Stimulated activated CD4-positive, alpha-beta T cell treated with anti-CD3 and anti-CD28 coated beads, Interleukin-1b, Interleukin-23, amount 100 ng/mL, for 24 hours (primary cell): Measurements from ENCODE around the gene CMSS1.

Experiments used
- DNase-seq, 4 experiments: peaks; one replicate each; pipeline ENCODE4 v3.0.0-alpha.2; 2020; ENCODE audit warnings: low read depth in 4 of 4, low spot score in 1 of 4

Gene CMSS1

DNA sequence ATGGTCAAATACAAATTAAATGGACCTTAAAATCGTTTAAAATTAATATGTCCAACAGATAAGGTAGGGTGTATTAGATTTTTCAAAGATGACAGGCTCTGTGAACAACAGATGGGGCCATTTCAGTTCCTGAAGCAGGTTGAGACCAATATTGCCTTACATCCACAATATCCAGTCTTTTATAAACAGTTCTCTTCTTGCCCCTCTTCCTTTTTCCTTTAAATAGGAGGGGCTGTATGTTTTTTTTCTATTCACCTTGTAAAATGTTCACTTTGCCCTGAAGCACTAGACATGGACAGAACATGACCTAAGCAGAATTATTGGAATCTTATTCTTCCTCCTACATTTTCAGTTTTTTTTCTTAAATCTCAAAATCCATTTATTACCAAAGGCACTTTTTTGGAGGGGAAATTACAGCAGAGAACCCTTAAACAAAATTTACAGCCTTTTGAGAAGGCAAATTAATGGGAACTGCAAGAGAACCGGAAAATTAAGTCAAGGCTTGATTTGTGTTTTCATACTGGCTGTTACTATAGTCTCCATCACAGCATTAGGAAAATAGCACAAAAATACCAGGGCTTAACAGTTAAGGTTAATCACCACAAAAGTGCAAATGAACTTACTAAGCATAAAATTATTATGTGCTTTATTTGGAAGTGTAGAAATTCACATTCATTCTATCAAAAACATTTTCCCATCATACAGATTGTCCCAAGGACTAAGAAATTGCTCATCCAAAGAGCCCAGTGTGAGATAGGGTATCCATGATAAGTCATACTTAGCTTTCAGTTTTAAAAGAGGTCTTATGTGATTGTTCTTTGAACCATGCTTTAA is 55.8 kb downstream of the CMSS1 start:
- DNase-seq = no peak

DNA sequence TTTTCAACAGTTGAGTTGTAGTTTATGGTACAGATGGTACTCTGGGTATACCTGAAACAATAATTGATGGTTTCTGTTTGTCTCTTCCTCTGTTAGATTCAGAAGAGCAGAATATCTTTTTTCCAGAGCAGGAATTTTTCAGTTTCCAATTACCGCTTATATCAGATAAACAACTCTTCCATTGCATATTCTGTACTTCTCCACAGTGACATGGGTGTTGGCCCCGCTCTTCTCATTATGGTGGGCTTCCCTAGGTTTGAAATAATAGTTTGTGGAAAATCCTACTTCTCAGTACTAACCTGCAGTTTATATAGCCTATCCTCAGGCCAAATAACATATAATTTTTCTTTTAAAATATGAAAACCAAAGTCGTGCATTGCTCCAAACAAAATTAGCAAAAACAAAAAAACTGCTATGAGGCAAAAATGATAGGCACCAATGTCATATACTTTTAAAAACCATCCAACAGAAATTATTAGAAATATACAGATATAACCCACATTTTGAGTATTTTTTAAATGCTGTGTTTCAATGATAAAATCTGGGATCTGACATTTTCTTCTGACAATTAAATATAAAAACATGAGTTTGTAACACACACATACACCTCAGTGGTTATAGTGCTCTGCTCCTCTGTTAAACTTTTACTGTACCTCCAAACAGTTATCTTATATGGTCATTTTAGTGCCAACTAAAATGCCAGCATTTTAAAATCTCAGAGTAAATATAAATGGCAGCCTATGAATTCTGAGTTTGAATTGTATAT is 56.8 kb downstream of the CMSS1 start:
- DNase-seq = no peak

DNA sequence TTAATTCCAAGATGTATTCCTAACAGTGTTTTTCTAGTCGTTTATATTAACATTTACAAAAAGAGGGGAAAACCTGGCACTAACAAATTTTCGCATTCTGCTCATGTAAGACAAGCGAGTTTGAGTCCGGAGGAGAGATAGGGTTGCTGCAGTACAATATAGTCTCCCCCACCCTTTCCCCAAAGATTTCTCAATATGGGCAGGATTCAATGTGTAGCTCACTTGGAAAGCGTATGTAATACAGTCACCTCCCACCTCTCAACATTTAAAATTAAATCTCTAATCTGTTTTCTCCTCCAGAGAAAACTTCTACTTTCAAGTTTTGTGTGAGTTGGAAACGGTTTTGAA is 57.9 kb downstream of the CMSS1 start:
- no peak for DNase-seq

DNA sequence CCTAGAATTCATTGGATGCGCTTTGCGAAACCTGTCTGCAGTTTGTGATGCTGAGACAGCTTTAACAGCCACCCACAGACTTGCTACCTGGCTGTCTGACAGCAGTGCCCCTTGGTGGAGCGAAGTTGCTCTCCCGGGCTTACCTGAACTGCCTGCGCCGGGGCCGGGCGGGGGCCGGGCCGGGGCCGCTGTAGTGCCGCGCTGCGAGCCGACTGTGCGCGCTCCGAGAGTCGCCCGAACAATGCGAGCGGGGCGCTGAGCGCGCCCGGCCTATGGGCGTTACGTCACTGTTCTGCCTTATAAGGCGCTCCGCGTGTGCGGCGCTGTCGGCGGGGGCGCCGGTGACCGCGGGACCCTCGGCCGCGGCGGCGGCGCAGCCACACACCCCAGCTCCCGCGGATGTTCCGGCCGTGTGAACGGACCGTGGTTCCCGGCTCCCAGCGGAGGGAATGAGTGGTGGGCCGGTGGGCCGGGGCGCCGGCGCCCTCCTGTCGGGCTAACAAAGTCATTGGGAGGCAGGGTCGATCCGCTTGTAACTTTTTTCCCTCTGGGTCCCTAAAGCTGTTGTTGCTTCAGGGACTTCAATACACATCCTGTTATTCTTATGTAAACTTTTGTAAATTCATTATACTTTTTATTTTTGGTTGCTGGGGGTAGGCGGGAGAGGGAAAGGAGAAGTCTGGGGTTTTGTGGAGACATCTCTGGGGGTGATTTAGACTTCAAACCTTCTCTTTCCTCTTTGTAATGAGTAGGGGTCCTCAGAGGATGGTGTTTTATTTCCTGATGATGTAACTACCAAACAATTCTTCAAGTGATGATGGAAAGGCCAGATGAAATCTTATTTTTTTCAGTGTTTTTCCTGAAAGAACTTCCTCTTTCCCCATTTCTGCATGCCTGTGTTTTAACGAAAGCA is 58.5 kb downstream of the CMSS1 start:
- peak; percentile 6 to 50 (median 38) for DNase-seq

DNA sequence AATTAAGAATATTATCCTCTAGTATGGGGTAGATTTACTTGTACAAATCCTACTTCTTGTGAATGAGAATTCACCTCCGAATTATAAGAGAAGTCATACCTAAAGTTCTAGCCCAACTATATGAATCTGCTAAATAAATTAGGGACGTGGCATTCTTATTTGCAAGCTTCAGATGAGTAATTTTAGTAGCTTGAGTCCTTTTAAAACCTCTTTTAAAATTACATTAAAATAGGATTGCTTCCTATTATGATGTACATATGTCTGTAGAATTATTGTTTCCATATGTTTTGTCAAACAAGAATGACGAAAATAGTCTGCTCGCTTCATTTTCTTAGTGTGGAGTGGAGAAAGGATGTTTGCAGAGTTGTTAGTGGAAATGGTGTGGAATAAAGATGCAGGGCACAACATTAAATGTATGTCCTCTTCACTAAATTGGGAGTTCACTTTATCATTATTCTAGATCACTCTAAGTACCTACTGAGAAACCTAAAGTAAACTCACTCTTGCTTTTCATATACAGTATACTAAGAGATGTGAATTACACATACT is 59.4 kb downstream of the CMSS1 start:
- DNase-seq = no peak

DNA sequence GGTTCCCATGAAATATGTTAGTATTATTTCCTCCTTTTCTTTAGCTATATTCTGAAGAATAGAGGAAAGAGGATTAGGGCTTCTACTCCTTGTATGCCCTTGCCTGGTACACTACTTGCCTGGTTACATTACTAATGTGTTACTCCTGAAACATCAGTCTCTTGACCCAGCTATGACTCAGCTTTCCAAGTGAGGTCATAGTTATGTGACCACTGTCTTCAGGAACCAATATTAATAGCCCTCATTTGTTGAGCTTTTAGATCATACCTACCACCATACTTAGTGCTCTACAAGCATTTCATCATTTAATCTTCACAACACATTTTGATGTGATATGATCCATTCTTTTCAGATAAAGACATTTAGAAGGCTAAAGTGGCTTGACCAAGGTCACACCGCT is 60.3 kb downstream of the CMSS1 start:
- no peak for DNase-seq

DNA sequence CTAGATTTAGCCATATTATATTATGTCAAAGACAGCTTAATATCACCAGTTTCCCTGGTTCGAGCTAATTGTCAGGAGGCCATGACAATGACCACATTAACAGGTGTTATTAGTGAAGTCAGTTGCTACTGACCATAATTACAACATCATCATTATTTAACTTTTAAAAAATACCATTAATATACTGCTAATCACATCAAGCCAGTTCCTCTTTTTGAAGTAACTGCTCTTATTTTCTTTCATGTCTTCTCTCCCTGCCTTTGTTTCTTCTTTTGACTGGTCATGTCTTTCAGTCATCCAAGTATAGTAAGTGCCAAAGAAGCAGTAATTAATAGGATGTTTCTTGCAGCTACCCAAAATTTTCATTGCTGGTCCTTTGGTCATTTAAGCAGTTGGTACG is 61.6 kb downstream of the CMSS1 start:
- no peak for DNase-seq

DNA sequence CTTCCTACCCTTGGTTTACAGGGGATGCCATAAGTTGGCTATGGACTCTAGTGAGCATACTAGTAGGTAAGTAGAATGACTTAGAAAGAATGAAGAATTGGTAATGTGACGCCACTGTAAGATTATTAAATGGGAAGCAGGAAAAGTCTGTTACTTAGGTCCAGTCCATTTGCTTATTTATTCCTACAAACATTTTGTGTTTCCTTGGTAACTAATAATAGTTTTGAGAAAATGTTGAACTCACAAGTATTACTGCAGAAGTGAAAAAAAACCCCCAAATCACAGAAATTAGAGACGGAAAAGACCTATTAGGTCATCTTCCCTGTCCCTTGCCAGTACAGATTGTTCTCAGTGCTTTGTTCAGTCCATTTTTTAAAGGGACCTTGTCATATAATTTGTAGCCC is 63.5 kb downstream of the CMSS1 start:
- DNase-seq = no peak

DNA sequence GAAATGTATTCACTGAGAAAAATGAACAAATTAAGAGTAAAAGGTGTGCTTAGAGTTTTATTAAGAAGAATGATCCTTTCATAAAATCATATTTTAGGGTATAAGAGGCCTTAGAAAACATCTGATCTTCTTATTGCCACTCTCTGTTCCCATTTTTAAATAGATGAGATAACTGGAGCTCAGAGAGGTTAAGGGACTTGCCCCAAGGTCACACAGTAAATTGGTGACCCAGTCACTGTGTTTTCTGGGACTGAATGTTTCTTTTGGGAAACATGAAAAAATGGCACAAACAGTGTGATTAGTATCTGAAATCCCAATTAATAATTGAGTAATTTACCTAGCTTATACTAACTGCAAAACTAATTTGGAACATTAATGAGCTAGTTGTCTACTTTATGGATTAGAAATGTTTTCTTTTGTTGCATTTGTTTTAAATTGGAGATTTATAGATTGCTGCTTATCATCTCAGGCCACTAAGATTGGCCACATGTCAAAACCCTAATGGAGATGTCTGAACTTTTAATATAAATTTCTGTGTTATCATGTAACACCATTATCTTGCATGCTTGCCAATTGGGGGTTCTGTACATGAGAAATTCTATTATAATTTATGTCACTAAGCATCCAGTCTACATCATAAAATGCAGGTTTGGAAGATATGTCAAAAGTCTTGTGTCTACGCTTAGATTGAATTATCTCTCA is 64.9 kb downstream of the CMSS1 start:
- no peak for DNase-seq

DNA sequence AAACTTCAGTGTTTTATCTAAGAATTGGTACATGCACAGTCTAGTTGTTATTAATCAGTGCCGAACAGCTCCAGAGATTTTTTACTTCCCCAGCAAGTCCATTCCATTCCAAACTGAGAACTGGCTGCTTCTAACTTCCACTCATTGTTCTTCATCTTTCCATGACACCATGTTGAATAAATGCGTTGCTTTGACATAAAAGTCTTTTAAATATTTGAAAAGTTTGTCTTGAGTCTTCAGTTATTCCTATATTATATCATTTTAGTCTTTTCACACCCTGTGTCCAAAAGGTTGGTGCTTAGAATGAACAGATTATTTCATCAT is 65.4 kb downstream of the CMSS1 start:
- no peak for DNase-seq

DNA sequence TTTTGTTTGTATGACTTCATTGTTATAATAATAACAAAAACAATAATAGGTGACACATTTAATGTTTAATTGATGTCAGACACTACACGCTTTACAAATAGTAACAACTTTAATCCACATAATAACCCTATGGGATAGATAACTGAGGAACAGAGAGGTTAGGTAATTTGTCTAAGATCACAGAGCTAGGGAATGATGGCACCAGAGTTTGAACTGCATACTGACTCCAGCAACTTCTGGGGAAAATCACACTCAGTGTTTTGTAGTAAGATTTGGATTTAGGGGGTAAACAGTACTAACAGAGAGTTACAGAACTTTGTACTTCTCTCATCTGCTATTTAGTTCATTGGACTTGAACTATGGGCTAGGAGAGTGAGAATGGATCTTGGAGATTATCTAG is 66.0 kb downstream of the CMSS1 start:
- DNase-seq = no peak

DNA sequence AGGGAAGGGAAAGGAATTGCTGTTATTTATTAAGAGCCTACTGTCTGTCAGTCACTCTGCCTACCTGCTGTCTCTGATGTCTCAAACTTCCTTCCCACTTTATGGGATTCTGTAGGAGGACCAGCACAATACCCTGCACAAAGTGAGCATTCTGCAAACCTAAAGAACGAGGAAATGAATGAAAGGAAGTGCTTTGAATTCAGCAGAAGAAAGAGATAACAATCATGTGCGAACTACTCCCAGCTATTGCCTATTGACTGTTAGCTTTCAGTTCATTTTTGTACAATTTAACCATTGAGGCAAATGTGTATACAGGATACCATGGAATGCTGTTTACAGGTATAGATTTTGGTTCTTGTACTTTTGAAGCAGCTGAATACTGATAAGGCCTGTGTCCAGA is 66.8 kb downstream of the CMSS1 start:
- DNase-seq = no peak

DNA sequence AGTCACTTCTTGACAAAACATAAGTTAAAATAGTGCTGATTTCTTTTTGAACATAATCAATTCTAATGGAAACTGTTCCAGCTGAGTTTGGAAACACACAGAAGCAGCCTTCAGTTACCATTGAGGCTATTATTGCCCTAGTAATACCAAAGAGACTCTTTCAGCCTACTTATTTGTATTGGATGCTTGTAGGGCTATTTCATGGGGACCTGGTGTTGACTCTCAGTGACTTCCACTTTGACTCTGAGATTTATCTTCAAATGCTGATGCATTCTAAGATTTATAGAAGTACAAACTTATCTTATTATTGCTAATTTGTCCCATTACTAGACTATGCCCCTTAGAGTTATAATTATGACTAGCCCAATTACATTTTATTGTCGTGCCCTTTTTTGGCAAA is 67.4 kb downstream of the CMSS1 start:
- DNase-seq = no peak

DNA sequence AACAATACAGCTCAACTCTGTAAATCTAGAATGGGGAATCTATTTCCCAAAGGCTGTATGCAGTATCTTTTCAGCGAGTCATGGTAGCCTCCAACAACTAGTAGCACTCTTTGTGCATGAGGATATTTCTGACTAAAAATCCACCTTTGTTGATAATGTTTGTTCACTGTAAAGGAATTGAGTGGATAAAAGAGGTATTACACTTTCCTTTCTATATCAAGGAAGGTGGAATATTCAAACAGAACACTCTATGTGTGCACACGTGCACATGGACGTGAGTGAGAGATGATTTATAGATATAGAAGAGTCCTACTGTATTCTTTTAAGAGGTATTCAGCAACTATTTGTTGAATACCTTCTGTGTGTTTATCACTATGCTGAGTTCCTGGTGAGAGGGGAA is 68.2 kb downstream of the CMSS1 start:
- DNase-seq = no peak

DNA sequence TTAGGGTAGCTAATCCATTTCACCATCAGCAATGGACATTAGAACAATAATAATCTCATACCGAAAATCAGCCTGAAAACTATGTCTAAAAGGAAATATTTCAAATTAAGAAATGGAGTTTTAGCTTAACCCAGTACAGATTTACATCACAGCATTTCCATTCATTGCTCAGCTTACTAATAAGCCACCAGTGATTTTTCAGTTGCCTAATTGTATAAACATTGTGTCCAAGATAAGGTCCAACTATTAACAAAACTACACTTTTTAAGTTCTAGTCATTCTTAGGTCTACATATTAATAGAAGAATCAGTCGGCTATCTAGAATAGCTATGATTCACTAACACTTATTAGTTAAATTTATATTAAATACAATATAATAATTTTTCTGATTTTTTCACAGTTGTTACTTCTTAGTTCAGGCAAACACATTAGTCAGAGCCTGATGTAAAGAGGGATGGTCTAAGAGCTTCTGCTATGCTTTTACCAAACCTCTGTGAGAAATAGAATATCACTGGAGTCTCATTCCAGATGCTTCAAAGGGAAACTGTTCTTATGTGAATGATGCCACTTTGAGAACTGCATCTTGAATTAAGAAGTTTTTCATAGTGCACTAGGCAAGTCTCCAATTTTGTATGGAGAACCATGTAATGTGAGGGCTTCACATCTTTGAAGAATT is 74.1 kb downstream of the CMSS1 start:
- DNase-seq = no peak

DNA sequence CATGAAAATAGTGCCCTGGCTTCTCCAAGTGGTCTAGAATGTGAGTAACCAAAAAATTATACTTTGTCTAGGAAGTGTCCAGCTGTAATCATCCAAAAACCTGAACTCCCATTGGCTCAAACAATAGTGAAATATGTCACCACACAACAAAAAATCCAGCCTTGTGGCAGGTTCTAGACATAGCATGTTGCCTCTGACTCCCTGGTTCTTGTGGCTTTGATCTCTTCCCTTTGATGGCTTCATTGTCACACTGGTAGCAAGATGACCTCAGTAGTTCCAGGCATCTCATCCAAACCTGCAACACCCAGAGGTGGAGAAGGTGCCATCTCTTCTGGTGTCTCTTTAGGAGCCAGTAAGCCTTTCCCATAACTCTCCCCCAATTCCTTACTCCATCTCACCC is 74.7 kb downstream of the CMSS1 start:
- DNase-seq = no peak

DNA sequence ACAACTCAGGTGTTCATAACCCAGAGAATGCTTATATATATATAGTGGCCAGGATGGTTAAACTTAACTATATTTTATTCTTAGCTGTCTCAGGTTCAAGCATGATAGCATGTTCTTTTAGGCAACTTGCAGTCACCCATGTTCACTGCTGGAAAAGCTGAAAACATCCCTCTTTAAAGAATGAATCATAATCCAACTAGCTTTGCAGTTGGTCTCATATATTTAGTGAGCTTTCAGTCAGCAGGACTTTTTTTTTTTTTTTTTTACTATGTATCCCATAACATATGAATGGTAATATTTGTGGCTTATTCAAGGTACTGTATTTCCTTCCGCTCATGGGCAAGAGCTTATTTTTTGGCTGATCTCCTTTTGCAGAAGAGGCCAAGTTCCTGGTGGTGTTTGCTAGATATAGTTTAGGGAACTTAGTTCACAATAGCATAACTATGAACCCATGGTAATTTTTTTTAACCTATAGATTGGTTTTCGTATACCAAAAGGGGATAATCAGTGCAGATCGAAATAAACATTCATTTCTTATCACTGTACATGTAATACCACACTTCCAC is 77.6 kb downstream of the CMSS1 start:
- no peak for DNase-seq

DNA sequence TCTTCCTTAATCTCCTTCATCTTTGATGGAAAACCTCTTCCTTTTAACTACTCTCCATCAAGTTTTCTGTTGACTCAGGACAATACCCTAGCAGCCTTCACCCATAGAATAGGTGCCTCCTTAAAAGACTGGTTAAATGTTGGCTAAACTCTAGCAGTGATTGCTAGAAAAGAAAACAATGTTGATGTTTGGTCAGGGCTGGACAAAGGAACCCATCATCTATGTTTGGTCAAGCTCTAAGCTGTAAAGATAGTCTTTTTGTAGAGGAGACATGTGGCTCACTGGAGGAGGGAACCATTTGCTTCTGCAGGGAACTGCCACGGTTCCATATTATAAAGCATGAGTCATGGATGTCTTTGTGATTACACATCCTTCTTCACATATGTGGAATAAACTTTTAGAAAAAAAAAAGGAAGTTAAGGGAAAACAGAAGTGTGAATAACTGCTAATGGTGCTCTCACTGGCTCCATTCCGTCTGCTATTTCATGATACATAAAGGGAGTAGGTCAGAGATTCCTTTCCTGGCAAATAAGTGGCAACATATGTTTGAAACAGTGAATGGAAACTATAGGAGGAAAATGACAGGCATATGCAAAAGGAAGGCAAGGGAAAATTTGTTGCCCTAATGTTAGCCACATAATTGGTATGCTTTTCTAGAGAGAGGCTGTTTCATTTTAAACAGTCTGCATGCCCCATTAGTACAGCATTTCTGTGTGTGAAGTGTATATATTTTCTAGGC is 78.2 kb downstream of the CMSS1 start:
- DNase-seq = no peak

DNA sequence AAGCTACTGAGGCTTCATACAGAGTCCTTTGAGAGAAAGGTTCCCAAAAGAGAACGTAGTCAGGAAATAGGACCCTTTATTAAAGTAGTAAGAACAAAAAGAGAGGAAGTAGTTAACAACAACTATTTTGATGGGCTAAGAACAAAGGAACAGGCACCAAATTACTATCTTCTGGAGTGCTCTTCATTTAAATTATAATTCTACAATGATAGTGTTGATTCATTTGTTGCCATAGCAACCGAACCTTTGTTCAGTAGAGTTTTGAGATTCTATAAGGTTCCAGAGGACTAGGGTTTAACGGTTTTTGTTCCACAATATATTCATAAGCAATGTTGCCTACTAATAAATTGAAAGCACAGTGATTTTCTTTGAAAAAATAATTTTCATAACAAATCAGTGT is 78.8 kb downstream of the CMSS1 start:
- no peak for DNase-seq
